ENCODE measurements around the gene PAM.

The PAM gene

DNA sequence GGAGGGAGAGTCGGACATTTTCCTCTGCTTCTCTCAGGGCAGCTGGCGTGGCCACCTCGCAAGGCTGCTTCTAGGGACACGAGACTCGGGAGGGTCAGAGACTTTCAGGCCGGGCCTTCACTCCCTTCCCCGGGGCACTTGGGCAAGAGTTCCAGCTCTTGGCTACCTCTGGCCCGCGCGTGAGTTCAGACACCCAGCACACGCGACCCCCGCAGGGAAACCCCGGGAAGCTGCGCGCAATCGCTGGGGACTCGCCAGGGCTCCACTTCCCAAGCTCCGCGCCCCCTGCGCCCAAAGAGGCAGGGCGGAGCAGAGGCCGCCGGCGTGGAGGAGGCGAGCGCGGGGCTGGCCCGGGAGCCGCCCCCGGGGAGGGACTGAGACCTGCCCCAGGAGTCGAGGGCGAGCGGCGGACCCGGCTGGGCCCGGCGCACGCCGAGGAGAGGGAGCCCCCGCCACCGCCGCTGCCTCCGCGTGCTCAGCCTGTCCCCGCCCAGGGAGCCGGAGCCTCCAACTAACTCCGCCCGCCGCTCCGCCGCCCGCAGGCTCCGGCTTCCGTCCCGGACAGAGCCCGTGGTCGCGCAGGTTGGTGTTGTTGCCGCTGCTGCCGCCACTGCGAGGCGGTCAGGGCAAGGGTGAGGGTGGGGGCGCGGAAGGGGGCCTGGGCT lies at the start of gene PAM:
Gene PAM (plus strand): TSS at position 539 of the 665 bp plus-strand sequence. CDS start 110,891 bp downstream, outside the sequence.
- TF ChIP-seq, protein P1, sequence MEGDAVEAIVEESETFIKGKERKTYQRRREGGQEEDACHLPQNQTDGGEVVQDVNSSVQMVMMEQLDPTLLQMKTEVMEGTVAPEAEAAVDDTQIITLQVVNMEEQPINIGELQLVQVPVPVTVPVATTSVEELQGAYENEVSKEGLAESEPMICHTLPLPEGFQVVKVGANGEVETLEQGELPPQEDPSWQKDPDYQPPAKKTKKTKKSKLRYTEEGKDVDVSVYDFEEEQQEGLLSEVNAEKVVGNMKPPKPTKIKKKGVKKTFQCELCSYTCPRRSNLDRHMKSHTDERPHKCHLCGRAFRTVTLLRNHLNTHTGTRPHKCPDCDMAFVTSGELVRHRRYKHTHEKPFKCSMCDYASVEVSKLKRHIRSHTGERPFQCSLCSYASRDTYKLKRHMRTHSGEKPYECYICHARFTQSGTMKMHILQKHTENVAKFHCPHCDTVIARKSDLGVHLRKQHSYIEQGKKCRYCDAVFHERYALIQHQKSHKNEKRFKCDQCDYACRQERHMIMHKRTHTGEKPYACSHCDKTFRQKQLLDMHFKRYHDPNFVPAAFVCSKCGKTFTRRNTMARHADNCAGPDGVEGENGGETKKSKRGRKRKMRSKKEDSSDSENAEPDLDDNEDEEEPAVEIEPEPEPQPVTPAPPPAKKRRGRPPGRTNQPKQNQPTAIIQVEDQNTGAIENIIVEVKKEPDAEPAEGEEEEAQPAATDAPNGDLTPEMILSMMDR (IDR thresholded peaks at IDR 0.05), result no peak

- TF ChIP-seq, protein P1 (IDR thresholded peaks at IDR 0.05), result no peak
These were observed 43.4 kb upstream of the PAM start for GRCh38 chr5:102711525-102712385.

GRCh38 chr5:102713278-102713677 lies 41.8 kb upstream of the PAM start:
- TF ChIP-seq, protein P1 (IDR thresholded peaks at IDR 0.05), result no peak

GRCh38 chr5:102713682-102714231 lies 41.3 kb upstream of the PAM start:
- TF ChIP-seq, protein P1 (IDR thresholded peaks at IDR 0.05), result no peak

DNA sequence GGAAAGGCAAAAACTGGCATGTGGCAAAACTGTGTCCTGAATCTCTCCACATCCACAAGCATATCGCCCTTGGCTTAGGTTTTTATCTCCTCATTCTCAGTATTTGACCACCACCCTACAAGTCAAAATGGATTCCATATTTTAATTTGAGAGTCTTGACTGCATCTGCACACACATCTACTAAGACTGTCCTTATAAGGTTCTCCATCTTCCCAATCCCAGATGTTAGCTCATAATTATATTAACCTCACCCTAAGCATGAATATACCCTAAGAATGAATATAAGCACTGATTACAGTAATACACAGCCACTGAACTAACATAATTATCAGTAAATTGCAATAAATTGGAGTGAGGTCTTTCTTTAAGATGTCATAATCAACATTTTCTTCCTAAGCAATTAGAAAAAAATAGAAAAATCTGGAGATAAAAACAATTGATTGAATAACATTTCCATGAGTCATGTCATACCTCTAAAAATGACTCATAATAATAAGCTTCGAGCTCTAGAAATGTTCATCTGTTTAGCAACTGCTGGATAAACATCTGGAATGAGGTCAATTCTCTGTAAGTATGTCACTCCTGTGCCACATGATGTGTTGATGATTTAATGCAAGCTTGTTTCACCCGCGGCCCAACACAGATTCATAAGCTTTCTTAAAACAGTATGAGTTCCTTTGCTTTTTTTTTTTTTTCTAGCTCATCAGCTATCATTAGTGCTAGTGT lies 39.9 kb upstream of the PAM start:
- TF ChIP-seq, protein P1 (IDR thresholded peaks at IDR 0.05), result no peak

- TF ChIP-seq, protein P1 (IDR thresholded peaks at IDR 0.05), result no peak
These were observed 39.1 kb upstream of the PAM start for GRCh38 chr5:102716017-102716416.

DNA sequence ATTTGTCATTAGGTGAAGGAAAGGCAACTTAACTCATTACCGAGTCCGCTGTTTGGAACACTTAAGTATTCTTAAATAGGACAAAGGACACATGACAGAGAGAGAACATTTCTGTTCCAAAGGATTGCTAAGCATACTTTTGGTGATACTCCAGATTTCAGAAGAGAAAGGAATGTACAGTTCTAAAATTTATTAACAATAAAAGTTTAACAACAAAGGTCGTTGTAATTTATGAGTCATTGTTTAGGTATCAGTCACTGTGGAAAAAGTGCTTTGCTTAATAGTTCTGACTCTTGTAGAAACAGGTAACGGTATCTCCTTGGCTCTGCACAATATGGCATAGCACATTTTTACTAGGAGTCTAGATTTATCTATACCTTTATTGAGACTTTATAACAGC lies 36.3 kb upstream of the PAM start:
- TF ChIP-seq, protein P1 (IDR thresholded peaks at IDR 0.05), result no peak

Data from LNCAP (cell line).